WI38 (cell line): Measurements from ENCODE around the gene PDLIM4.

ENCODE experiments used
- H3K4me3 ChIP-seq: 2 replicates; pipeline ENCODE4 v1.5.1; 2011; ENCODE audit warnings: low read depth, mild to moderate bottlenecking, control low read depth, low read length
- TF ChIP-seq, protein P1 (sequence below): IDR thresholded peaks from 2 replicates; pipeline ENCODE4 v1.5.1; 2012; ENCODE audit warnings: low read depth, mild to moderate bottlenecking, control low read depth, low read length

Gene PDLIM4

DNA sequence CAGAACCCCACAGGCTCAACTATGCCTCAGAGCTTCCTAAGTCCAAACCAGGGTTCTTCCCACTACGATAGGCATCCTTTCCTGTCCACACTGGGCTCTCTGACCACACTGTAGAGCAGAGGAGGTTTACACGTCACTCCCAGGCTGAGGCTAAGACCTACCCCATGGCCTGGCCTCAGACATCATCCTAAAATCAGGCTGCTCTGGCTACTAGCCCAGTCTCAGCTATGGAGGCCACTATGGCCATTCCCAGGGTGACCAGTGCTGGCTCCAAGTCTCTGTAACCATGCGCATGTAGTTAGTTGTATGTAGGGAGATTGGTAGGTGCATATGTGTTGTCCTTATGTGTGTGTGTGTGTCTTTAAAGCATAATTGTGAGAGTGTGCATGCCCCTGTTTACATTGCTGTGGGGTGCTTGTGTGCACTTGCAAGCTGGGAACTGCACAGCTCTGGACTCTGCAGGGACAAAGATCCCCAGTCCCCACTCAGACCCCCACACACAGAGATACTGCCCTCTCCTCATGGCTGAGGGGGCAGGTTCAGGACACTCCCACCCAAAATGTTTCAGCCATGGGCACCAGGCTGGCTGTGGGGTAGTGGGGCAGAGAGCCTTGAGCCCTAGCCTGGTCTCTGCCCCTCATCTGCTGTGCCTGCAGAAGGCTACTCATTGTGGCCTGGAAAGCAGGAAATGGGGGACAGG is 12.3 kb downstream of the PDLIM4 start:
- H3K4me3 ChIP-seq: no peak overlapping the region
- TF ChIP-seq, protein P1, sequence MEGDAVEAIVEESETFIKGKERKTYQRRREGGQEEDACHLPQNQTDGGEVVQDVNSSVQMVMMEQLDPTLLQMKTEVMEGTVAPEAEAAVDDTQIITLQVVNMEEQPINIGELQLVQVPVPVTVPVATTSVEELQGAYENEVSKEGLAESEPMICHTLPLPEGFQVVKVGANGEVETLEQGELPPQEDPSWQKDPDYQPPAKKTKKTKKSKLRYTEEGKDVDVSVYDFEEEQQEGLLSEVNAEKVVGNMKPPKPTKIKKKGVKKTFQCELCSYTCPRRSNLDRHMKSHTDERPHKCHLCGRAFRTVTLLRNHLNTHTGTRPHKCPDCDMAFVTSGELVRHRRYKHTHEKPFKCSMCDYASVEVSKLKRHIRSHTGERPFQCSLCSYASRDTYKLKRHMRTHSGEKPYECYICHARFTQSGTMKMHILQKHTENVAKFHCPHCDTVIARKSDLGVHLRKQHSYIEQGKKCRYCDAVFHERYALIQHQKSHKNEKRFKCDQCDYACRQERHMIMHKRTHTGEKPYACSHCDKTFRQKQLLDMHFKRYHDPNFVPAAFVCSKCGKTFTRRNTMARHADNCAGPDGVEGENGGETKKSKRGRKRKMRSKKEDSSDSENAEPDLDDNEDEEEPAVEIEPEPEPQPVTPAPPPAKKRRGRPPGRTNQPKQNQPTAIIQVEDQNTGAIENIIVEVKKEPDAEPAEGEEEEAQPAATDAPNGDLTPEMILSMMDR: no peak

DNA sequence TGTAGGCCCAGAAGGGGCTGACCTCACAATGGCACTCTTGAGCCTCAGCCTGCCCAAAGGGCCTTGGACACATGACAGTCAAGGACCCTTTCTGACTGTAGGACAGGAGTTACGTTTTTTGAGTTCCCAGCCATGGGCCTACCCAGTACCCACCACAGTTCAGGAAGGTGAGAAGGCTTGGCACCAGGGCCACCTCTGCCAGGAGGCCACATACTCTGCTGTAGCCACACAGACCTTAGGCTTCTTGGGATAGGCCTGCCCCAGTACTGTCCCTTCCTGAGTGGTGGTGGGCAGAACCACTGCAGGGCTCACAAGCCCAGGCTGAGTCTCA is 12.8 kb downstream of the PDLIM4 start:
- H3K4me3 ChIP-seq: no peak overlapping the region
- TF ChIP-seq, protein P1: no peak

DNA sequence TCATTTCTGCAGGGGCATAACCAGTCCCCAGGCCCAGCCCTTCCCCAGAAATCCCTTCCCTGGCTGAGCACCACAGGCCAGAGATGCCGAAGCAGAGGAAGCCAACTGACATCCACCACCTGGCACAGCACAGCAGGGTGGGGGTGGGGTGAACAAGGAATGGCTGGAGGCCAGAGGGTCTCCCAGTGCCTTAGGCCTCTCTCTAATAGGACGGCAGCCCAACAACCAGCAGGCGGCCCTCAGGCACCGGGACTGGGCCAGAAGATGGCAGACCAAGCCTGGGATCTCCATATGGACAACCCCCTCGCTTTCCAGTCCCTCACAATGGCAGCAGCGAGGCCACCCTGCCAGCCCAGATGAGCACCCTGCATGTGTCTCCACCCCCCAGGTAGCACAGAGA is 13.2 kb downstream of the PDLIM4 start:
- no peak overlapping the region for H3K4me3 ChIP-seq
- TF ChIP-seq, protein P1: no peak

DNA sequence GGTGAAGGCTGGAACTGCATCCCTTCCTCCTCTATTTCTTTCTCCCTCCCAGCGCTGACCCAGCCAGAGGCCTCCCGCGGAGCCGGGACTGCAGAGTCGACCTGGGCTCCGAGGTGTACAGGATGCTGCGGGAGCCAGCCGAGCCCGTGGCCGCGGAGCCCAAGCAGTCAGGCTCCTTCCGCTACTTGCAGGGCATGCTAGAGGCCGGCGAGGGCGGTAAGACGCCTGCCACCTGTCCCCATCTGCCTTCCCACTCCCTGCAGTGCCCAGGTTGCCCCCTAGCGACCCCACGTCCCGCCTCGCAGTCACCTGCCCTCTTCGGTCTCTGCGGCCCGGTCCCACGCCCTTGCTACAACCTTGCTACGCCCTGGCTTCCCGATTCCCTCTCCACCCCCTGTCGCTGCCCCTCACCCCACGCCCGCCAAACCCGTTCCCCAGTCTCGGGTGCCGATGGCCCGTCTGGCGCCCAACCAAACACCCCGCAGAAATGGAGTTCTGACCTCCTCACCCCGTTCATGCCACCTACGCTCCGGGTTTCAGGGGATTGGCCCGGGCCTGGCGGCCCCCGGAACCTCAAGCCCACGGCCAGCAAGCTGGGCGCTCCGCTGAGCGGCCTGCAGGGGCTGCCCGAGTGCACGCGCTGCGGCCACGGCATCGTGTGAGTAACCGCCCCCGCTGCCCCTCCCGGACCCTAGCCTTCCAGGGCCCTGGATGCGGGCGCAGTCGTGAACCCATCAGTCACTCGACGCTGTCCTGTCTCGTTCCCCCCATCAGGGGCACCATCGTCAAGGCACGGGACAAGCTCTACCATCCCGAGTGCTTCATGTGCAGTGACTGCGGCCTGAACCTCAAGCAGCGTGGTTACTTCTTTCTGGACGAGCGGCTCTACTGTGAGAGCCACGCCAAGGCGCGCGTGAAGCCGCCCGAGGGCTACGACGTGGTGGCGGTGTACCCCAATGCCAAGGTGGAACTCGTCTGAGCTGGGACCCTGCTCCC is 14.1 kb downstream of the PDLIM4 start:
- H3K4me3 ChIP-seq: no peak overlapping the region
- TF ChIP-seq, protein P1: no peak

DNA sequence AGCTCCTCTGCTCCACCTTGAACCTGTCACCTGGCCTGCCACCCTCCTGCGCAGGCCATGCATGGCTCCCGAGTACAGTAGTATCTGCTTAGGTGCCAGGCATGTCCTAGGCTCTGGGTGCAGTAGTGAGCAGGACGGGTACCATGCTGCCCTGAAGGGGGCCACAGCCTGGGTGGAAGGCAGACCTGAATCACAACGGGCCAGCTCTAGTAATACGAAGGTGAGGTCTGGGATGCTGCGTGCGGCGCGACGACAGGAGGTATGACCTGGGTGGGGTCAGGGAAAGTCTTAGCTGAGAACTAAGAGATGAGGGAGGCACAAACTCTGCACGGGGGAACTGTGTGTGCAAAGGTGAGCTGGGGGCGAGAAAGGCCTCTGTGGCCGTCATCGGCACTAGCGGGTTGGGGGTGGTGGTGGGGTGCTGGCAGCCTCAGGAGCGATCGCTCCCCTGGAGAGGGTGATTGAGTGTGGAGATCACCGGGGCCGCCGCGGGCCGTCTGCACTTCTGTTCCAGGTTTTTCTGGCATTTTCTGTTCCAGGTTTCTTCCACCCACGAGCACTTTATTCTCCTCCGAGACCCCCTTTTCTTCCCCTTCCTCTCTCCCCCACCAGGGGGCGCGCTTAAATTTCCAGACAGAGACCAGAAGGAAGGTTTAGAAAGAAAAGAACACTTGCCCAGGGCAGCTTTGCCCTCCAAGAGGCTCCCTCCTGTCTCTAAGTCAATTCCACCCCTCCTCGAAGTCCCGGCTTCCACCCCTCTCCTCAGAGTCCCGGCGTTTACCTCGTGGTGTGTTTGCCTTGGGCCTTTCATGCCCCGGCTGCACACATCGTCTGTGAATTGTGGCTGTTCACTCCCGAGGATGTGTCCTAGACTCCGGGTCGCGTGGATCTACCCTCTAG is 15.1 kb downstream of the PDLIM4 start:
- no peak overlapping the region for H3K4me3 ChIP-seq
- TF ChIP-seq, protein P1: peak; percentile 90

DNA sequence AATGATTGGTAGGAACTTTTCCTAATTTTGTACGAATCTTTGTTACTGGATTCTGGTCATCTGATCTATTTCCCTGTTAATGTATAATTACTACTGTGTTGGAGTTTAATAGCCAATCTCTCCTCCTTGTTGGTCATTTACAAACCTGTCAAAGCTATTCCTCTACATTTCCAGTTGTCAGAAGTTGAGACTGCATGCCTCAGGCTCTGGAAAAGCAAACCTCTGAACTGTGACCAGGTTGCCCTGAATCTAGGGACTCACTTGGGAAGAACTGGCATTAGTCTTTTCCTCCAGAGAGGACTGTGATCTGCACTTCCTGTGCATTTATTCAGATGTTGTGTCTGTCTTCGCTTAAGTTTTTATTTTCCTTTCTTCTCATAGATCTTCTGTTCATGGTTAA is 16.1 kb downstream of the PDLIM4 start:
- TF ChIP-seq, protein P1: no peak
- no peak overlapping the region for H3K4me3 ChIP-seq
